GM12878 (cell line): Measurements from ENCODE around the gene KCNG3. TPM values are rescaled to one million over a fixed set of nuclear protein-coding genes. Genes with fewer than 3 reads are reported as not detected.

ENCODE experiments used
- ATAC-seq: fragments of 200-7000 bp; cut with Tn5 transposase; 3 replicates; pipeline ENCODE4 v1.9.1; 2020; ENCODE audit warnings: mild to moderate bottlenecking, moderate library complexity
- BruUV-seq: library from RNA; stranded (reverse); fragments of 400-500 nt; replicated peaks from 2 replicates; lab custom pipeline; 2021; lab: Mats Ljungman, UMichigan
- CTCF ChIA-PET: fragments of 300-600 bp; sonication (Branson Sonifier 250); formaldehyde crosslinking; extraction: SDS; loops from one replicate; lab custom pipeline; 2021; ENCODE audit warnings: inconsistent platforms; lab: Yijun Ruan, JAX
- POLR2A ChIA-PET: fragments of 350-600 bp; formaldehyde crosslinking; extraction: SDS; loops from one replicate; lab custom pipeline; 2021; ENCODE audit warnings: inconsistent platforms; lab: Charles Lee
- RAD21 ChIA-PET: fragments of 300-600 bp; sonication (Branson Sonifier 250); formaldehyde crosslinking; loops from one replicate; lab custom pipeline; 2023; ENCODE audit warnings: antibody characterized with exemption; ENCODE audit not compliant: unreplicated experiment; lab: Charles Lee
- SMC1A ChIA-PET: fragments of 300-600 bp; sonication (Branson Sonifier 250); formaldehyde crosslinking; loops from one replicate; lab custom pipeline; 2023; ENCODE audit not compliant: unreplicated experiment, uncharacterized antibody; lab: Charles Lee
- DNase-seq: peaks from one replicate; pipeline ENCODE4 v3.0.0-alpha.2; 2011; ENCODE audit warnings: low read depth, low spot score
- FAIRE-seq: peaks from 3 replicates; lab custom pipeline; 2011; peaks lifted over from hg19 to GRCh38; lab: Jason Lieb, UNC
- H2AFZ ChIP-seq: 2 replicates; pipeline ENCODE4 v1.6.0; 2011; ENCODE audit warnings: low read depth, low read length, control low read depth; ENCODE audit not compliant: control insufficient read depth
- H3K27ac ChIP-seq: 2 replicates; pipeline ENCODE4 v1.5.1; 2011; ENCODE audit warnings: control low read depth; ENCODE audit not compliant: control insufficient read depth, insufficient read depth
- H3K27me3 ChIP-seq, 2 experiments: replicated peaks in 1 of 2; 2 replicates each; pipeline versions ENCODE4 v1.6.0 to v1.6.1; 2011; ENCODE audit warnings: low read length in 1 of 2; ENCODE audit not compliant: control insufficient read depth in 2 of 2, insufficient read depth in 2 of 2
- H3K36me3 ChIP-seq, 2 experiments: 2 replicates each; pipeline ENCODE4 v1.5.1; 2011; ENCODE audit warnings: low read length in 1 of 2; ENCODE audit not compliant: control insufficient read depth in 2 of 2, insufficient read depth in 2 of 2
- H3K4me1 ChIP-seq: 2 replicates; pipeline ENCODE4 v1.6.1; 2011; ENCODE audit warnings: mild to moderate bottlenecking, low read length, moderate library complexity, mixed read lengths; ENCODE audit not compliant: control insufficient read depth, insufficient read depth
- H3K4me2 ChIP-seq: 2 replicates; pipeline ENCODE4 v1.6.0; 2011; ENCODE audit warnings: control low read depth; ENCODE audit not compliant: control insufficient read depth, insufficient read depth
- H3K4me3 ChIP-seq: fragments of 200-600 bp; sonication (generic); 2 replicates; pipeline ENCODE4 v1.5.1; 2016
- H3K79me2 ChIP-seq: 2 replicates; pipeline ENCODE4 v1.6.0; 2011; ENCODE audit warnings: low read length; ENCODE audit not compliant: control insufficient read depth, insufficient read depth
- H3K9ac ChIP-seq: 2 replicates; pipeline ENCODE4 v1.8.0; 2011; ENCODE audit warnings: low read length, control low read depth, mixed read lengths; ENCODE audit not compliant: control insufficient read depth, insufficient read depth
- H3K9me3 ChIP-seq: replicated peaks from 3 replicates; pipeline ENCODE4 v1.5.1; 2011; ENCODE audit warnings: mild to moderate bottlenecking, low read length; ENCODE audit not compliant: control insufficient read depth, insufficient read depth
- H4K20me1 ChIP-seq: 2 replicates; pipeline ENCODE4 v1.6.0; 2011; ENCODE audit not compliant: control insufficient read depth, insufficient read depth
- BACH1 ChIP-seq: fragments of 450-650 bp; IDR thresholded peaks from 2 replicates; pipeline ENCODE4 v1.6.1; 2017; ENCODE audit warnings: mild to moderate bottlenecking, borderline replicate concordance
- CBFB ChIP-seq: IDR thresholded peaks from 2 replicates; pipeline ENCODE4 v1.6.1; 2016; ENCODE audit warnings: antibody characterized with exemption, low read depth
- CEBPB ChIP-seq, 2 experiments: fragments of 150-350 bp in 1 of 2; IDR thresholded peaks; 2 replicates each; pipeline ENCODE4 v1.6.1; 2012 to 2014; ENCODE audit warnings: low read depth in 2 of 2, low read length in 2 of 2, borderline replicate concordance in 1 of 2, inconsistent platforms in 1 of 2
- DPF2 ChIP-seq: fragments of 450-650 bp; IDR thresholded peaks from 2 replicates; pipeline ENCODE4 v1.6.1; 2017; ENCODE audit warnings: mild to moderate bottlenecking
- ESRRA ChIP-seq: IDR thresholded peaks from 2 replicates; pipeline ENCODE4 v1.6.1; 2012; ENCODE audit warnings: mild to moderate bottlenecking, low read length, improper control_type of control experiment
- EZH2 ChIP-seq: IDR thresholded peaks from 2 replicates; pipeline ENCODE4 v1.6.1; 2012; ENCODE audit warnings: low read depth, mild to moderate bottlenecking, control low read depth, inconsistent platforms, low read length, borderline replicate concordance; ENCODE audit not compliant: control insufficient read depth
- LARP7 ChIP-seq: fragments of 450-650 bp; IDR thresholded peaks from 2 replicates; pipeline ENCODE4 v1.6.1; 2017; ENCODE audit warnings: mild to moderate bottlenecking
- MEF2B ChIP-seq: fragments of 450-650 bp; IDR thresholded peaks from 2 replicates; pipeline ENCODE4 v1.6.1; 2018; ENCODE audit warnings: mild to moderate bottlenecking, moderate library complexity; ENCODE audit not compliant: partially characterized antibody, poor library complexity, severe bottlenecking
- RAD21 ChIP-seq: IDR thresholded peaks from 2 replicates; pipeline ENCODE4 v1.6.1; 2011; ENCODE audit warnings: mild to moderate bottlenecking, low read depth, low read length, moderate library complexity; ENCODE audit not compliant: insufficient read depth
- RELA ChIP-seq: fragments of 450-650 bp; IDR thresholded peaks from 2 replicates; pipeline ENCODE4 v1.8.0; 2014; ENCODE audit warnings: borderline replicate concordance; ENCODE audit not compliant: partially characterized antibody
- SPI1 ChIP-seq: IDR thresholded peaks from 2 replicates; pipeline ENCODE4 v1.6.1; 2011; ENCODE audit warnings: low read depth, mild to moderate bottlenecking, low read length, moderate library complexity, borderline replicate concordance; ENCODE audit not compliant: insufficient read depth
- SRF ChIP-seq, 2 experiments: IDR thresholded peaks; 2 replicates each; pipeline ENCODE4 v1.6.1; 2011; ENCODE audit warnings: low read depth in 2 of 2, low read length in 2 of 2, mild to moderate bottlenecking in 1 of 2, moderate library complexity in 1 of 2
- TARDBP ChIP-seq: IDR thresholded peaks from 2 replicates; pipeline ENCODE4 v1.6.1; 2016; ENCODE audit warnings: borderline replicate concordance
- TBL1XR1 ChIP-seq: IDR thresholded peaks from 2 replicates; pipeline ENCODE4 v1.6.1; 2012; ENCODE audit warnings: low read depth, low read length, improper control_type of control experiment
- TCF7 ChIP-seq: IDR thresholded peaks from 2 replicates; pipeline ENCODE4 v1.6.1; 2014; ENCODE audit warnings: antibody characterized with exemption, borderline replicate concordance
- WGBS: methylation state at CpG from one replicate; pipeline ENCODE4 v1.1.6; 2016; ENCODE audit warnings: low lambda C conversion rate; ENCODE audit not compliant: insufficient replicate concordance, insufficient coverage; ENCODE audit errors: missing lambda C conversion rate; 5-methylcytosine and 5-hydroxymethylcytosine counted together
- in situ Hi-C: fragments of 300-500 bp; cut with MboI; formaldehyde crosslinking; loops from 9 replicates; pipeline ENCODE4 v1.14.3; 2018; ENCODE audit warnings: mixed read lengths
- intact Hi-C: fragments of 100-400 bp; cut with micrococcal nuclease; formaldehyde crosslinking; loops from one replicate; pipeline ENCODE4 v1.14.2; 2022; ENCODE audit not compliant: unreplicated experiment
- polyA plus RNA-seq, 11 experiments: library from polyadenylated mRNA; depleted of rRNA in 4 of 11; unstranded in 6 of 11; stranded (reverse) in 5 of 11; fragments of >200 nt; fragmentation: Nextera tagmentation in 4 of 11; fragmentation: Illumina TruSeq in 1 of 11; extraction: Ambion mirVana in 4 of 11; extraction: Trizol in 1 of 11; gene quantifications; 1 replicate in 1 of 11; 2 replicates in 10 of 11; pipeline versions ENCODE4 v1.2.1 to v1.2.3, GENCODE V29; 2011 to 2016; ENCODE audit warnings: inconsistent platforms in 2 of 11, missing spikeins in 2 of 11, low read depth in 1 of 11
- total RNA-seq, 4 experiments: library from RNA; depleted of rRNA in 3 of 4; stranded (reverse); fragments of >200 nt in 3 of 4; fragmentation: Illumina TruSeq in 1 of 4; extraction: Trizol in 1 of 4; gene quantifications; 2 replicates each; pipeline versions ENCODE4 v1.2.1 to v1.2.3, GENCODE V29; 2013 to 2021
- TF ChIP-seq, protein P1 (sequence below): fragments of 450-650 bp; IDR thresholded peaks from 2 replicates; pipeline ENCODE4 v1.6.1; 2017; ENCODE audit warnings: borderline replicate concordance
- TF ChIP-seq, protein P2 (sequence below): fragments of 450-650 bp; IDR thresholded peaks from 2 replicates; pipeline ENCODE4 v1.6.1; 2014; ENCODE audit warnings: mild to moderate bottlenecking
- TF ChIP-seq, protein P3 (sequence below): IDR thresholded peaks from 2 replicates; pipeline ENCODE4 v1.6.1; 2012; ENCODE audit warnings: low read depth, low read length, improper control_type of control experiment
- TF ChIP-seq, protein P4 (sequence below): IDR thresholded peaks from 2 replicates; pipeline ENCODE4 v1.6.1; 2012; ENCODE audit warnings: low read depth, low read length, improper control_type of control experiment

KCNG3 gene
- total and polyA plus RNA-seq, 10 of the 15 experiments (the other 5 are each of a cell fraction or from before 2014, with no cell fraction given), result 0.01 to 0.06 (median 0.04) TPM; not detected in 4

DNA sequence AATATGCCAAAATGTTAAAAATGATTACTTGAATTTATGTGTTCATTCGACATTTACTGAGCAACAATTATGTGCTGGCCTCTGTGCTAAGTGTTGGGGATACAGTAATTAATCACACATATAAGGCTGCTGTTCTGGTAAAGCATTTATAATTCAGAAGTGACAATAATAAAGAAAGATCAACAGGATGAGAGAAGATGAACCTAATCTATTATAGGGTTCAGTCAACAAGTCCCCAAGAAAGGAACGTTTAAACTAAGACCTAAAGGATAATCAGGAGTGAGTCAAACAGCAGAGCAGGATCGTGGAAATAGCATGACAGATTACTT, 72.7 kb downstream of the KCNG3 start:
- BruUV-seq, result no TSS peak
- H3K9ac ChIP-seq, result no peak overlapping the region
- in situ Hi-C loops, result no loop called here
- POLR2A ChIA-PET, result no interaction called here
- intact Hi-C loops, result no loop called here
- H3K36me3 ChIP-seq, result no peaks in the 10 kb centered on the region
- H3K79me2 ChIP-seq, result no peaks in the 10 kb centered on the region
- H4K20me1 ChIP-seq, result no peaks in the 10 kb centered on the region
- no peaks in the 10 kb centered on the region for H3K4me1 ChIP-seq
- FAIRE-seq (no peak), DNase-seq (no peak)
- H2AFZ ChIP-seq, result no peak overlapping the region
- no peaks in the 10 kb centered on the region for H3K9me3 ChIP-seq
- TF ChIP-seq CBFB, result no peak
- TF ChIP-seq CEBPB (IDR thresholded peaks at IDR 0.05; ENCODE audit: borderline replicate concordance in 1 of 2, low read depth in 2 of 2, low read length in 2 of 2), result no peak
- TF ChIP-seq, protein P1, sequence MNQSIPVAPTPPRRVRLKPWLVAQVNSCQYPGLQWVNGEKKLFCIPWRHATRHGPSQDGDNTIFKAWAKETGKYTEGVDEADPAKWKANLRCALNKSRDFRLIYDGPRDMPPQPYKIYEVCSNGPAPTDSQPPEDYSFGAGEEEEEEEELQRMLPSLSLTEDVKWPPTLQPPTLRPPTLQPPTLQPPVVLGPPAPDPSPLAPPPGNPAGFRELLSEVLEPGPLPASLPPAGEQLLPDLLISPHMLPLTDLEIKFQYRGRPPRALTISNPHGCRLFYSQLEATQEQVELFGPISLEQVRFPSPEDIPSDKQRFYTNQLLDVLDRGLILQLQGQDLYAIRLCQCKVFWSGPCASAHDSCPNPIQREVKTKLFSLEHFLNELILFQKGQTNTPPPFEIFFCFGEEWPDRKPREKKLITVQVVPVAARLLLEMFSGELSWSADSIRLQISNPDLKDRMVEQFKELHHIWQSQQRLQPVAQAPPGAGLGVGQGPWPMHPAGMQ, result no peak
- TF ChIP-seq EZH2, result no peak
- TF ChIP-seq LARP7, result no peak
- no peak for TF ChIP-seq SPI1
- TF ChIP-seq RELA, result no peak
- no peak for TF ChIP-seq TARDBP
- TF ChIP-seq BACH1, result no peak
- TF ChIP-seq, protein P2, sequence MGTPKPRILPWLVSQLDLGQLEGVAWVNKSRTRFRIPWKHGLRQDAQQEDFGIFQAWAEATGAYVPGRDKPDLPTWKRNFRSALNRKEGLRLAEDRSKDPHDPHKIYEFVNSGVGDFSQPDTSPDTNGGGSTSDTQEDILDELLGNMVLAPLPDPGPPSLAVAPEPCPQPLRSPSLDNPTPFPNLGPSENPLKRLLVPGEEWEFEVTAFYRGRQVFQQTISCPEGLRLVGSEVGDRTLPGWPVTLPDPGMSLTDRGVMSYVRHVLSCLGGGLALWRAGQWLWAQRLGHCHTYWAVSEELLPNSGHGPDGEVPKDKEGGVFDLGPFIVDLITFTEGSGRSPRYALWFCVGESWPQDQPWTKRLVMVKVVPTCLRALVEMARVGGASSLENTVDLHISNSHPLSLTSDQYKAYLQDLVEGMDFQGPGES, result no peak
- TF ChIP-seq RAD21, result no peak
- no peak for TF ChIP-seq SRF (IDR thresholded peaks at IDR 0.05; ENCODE audit: low read depth in 2 of 2, low read length in 2 of 2)
- TF ChIP-seq, protein P3, sequence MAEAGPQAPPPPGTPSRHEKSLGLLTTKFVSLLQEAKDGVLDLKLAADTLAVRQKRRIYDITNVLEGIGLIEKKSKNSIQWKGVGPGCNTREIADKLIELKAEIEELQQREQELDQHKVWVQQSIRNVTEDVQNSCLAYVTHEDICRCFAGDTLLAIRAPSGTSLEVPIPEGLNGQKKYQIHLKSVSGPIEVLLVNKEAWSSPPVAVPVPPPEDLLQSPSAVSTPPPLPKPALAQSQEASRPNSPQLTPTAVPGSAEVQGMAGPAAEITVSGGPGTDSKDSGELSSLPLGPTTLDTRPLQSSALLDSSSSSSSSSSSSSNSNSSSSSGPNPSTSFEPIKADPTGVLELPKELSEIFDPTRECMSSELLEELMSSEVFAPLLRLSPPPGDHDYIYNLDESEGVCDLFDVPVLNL, result no peak
- TF ChIP-seq, protein P4, sequence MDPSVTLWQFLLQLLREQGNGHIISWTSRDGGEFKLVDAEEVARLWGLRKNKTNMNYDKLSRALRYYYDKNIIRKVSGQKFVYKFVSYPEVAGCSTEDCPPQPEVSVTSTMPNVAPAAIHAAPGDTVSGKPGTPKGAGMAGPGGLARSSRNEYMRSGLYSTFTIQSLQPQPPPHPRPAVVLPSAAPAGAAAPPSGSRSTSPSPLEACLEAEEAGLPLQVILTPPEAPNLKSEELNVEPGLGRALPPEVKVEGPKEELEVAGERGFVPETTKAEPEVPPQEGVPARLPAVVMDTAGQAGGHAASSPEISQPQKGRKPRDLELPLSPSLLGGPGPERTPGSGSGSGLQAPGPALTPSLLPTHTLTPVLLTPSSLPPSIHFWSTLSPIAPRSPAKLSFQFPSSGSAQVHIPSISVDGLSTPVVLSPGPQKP, result no peak
- TF ChIP-seq TCF7, result no peak
- no peak for TF ChIP-seq ESRRA
- TF ChIP-seq MEF2B, result no peak
- TF ChIP-seq TBL1XR1, result no peak
- TF ChIP-seq DPF2, result no peak
- TF ChIP-seq, all 136 proteins: peak for 0
- Histone ChIP-seq H3K27ac (no peak overlapping the region), H3K4me2 (no peak overlapping the region), H3K4me3 (no peak overlapping the region), H3K27me3 (no peaks in the 10 kb centered on the region; a peak in 1 of 4 replicates)
- ChIA-PET CTCF (no interaction called here), SMC1A (interaction anchor here (1.0 kb wide), 1 partner anchor 9 kb away, joined by 3 read pairs; no protein-coding TSS in a partner anchor), RAD21 (no interaction called here)
- ATAC-seq, result no peak
- 1% methylated on average over 3 of the region's 3 CpGs for WGBS
